Ovary (tissue), 3 donors: ENCODE data around the gene BAG3.

Source experiments
- EP300 ChIP-seq: sonication (generic); formaldehyde crosslinking; IDR thresholded peaks from one replicate; pipeline ENCODE4 v1.6.1; 2017; ENCODE audit warnings: antibody characterized with exemption
- POLR2A ChIP-seq: fragments of 450-650 bp; IDR thresholded peaks from one replicate; pipeline ENCODE4 v1.6.1; 2017; ENCODE audit warnings: antibody characterized with exemption, mild to moderate bottlenecking, moderate library complexity
- TF ChIP-seq, protein P1 (sequence below), 3 donors: fragments of 450-650 bp in 2 of 3; fragments of 200-600 bp in 1 of 3; IDR thresholded peaks; one replicate each; pipeline versions ENCODE4 v1.5.1 to v1.8.0; 2016 to 2022; ENCODE audit warnings: antibody characterized with exemption in 3 of 3, mild to moderate bottlenecking in 1 of 3
- donor health status: DM: no; HTN: no; CAD: no.

DNA sequence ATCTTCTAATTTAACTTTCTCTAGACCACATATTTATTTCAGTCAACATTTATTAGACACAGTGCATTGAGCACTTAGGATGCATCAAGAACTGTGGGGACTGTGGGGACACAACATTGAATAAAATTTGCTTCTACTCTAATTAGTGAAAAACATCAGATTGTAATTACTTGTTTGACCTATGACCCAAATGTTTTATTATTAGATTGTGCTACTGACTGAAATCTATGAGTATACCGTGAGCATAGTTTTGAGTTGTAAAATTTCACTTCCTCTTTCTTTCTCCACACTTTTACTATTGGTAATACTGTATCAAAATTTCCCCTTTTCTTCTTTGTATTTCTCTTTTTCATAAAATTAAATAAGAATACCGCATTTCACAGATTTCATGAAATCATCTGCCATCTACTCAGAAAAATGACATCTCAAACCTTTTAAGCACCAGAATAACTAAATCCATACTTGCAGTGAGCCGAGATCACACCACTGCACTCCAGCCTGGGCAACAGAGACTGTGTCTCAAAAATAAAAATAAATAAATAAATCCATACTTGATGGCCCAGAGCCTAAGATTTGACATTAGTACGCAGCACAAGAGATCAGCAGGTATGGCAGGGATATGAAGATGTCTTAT lies 49.3 kb downstream of the BAG3 start:
- no peak for TF ChIP-seq POLR2A
- TF ChIP-seq, protein P1, sequence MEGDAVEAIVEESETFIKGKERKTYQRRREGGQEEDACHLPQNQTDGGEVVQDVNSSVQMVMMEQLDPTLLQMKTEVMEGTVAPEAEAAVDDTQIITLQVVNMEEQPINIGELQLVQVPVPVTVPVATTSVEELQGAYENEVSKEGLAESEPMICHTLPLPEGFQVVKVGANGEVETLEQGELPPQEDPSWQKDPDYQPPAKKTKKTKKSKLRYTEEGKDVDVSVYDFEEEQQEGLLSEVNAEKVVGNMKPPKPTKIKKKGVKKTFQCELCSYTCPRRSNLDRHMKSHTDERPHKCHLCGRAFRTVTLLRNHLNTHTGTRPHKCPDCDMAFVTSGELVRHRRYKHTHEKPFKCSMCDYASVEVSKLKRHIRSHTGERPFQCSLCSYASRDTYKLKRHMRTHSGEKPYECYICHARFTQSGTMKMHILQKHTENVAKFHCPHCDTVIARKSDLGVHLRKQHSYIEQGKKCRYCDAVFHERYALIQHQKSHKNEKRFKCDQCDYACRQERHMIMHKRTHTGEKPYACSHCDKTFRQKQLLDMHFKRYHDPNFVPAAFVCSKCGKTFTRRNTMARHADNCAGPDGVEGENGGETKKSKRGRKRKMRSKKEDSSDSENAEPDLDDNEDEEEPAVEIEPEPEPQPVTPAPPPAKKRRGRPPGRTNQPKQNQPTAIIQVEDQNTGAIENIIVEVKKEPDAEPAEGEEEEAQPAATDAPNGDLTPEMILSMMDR (IDR thresholded peaks at IDR 0.05), result no peak
- no peak for TF ChIP-seq EP300
